GM18870 (cell line): Measurements from ENCODE around the gene ABTB2.

Experiments used
- ATAC-seq: cut with Tn5 transposase; IDR thresholded peaks from one replicate; pipeline ENCODE4 v1.9.1; 2021; ENCODE audit warnings: moderate library complexity; ENCODE audit not compliant: unreplicated experiment

The ABTB2 gene

GRCh38 chr11:34363363-34364084, 5.7 kb upstream of the ABTB2 start:
- no peak for ATAC-seq

GRCh38 chr11:34360046-34360445, 2.2 kb upstream of the ABTB2 start:
- ATAC-seq: no peak

GRCh38 chr11:34359548-34359891, 1.7 kb upstream of the ABTB2 start:
- no peak for ATAC-seq

GRCh38 chr11:34358728-34359547, 1.1 kb upstream of the ABTB2 start:
- no peak for ATAC-seq

- ATAC-seq: no peak
Observed at GRCh38 chr11:34358258-34358727, 483 bp upstream of the ABTB2 start.

- ATAC-seq: peak; percentile 8
Observed at GRCh38 chr11:34356913-34357700, 703 bp downstream of the ABTB2 start.

- no peak for ATAC-seq
Observed at GRCh38 chr11:34356576-34356912, 1.3 kb downstream of the ABTB2 start.

GRCh38 chr11:34356130-34356529, 1.7 kb downstream of the ABTB2 start:
- no peak for ATAC-seq

- ATAC-seq: no peak
Observed at GRCh38 chr11:34355726-34356125, 2.1 kb downstream of the ABTB2 start.

- ATAC-seq: no peak
Observed at GRCh38 chr11:34354782-34355181, 3.0 kb downstream of the ABTB2 start.

GRCh38 chr11:34353881-34354280, 3.9 kb downstream of the ABTB2 start:
- ATAC-seq: no peak

GRCh38 chr11:34351687-34352469, 5.9 kb downstream of the ABTB2 start:
- peak; percentile 59 for ATAC-seq

- no peak for ATAC-seq
Observed at GRCh38 chr11:34351051-34351450, 6.8 kb downstream of the ABTB2 start.

- no peak for ATAC-seq
Observed at GRCh38 chr11:34349882-34350281, 7.9 kb downstream of the ABTB2 start.

GRCh38 chr11:34348919-34349318, 8.9 kb downstream of the ABTB2 start:
- ATAC-seq: no peak

- no peak for ATAC-seq
Observed at GRCh38 chr11:34348096-34348495, 9.7 kb downstream of the ABTB2 start.

- ATAC-seq: no peak
Observed at GRCh38 chr11:34346551-34346950, 11.3 kb downstream of the ABTB2 start.

- ATAC-seq: no peak
Observed at GRCh38 chr11:34345991-34346480, 11.8 kb downstream of the ABTB2 start.

GRCh38 chr11:34345540-34345876, 12.3 kb downstream of the ABTB2 start:
- no peak for ATAC-seq

- ATAC-seq: peak; percentile 64
Observed at GRCh38 chr11:34344768-34345539, 12.9 kb downstream of the ABTB2 start.
